ENCODE results near the gene RPL5. TPM values are rescaled to one million over a fixed set of nuclear protein-coding genes. Genes with fewer than 3 reads are reported as not detected.

The RPL5 gene
- total RNA-seq, 1 donor from 2014 or later = 1,195 TPM

GRCh38 chr1:92803140-92803887 is 28.5 kb upstream of the RPL5 start:
- H3K4me3 Mint-ChIP-seq (ENCODE audit: low read depth) = no peak overlapping the region
- H3K9me3 Mint-ChIP-seq = no peaks in the 10 kb centered on the region
- intact Hi-C loops (cut with micrococcal nuclease) = no loop called here
- DNase-seq (ENCODE audit: low spot score) = no peak
- peaks cover 21% of the 10 kb centered on the region for H3K27me3 Mint-ChIP-seq (ENCODE audit: low read depth)
- H3K36me3 Mint-ChIP-seq (ENCODE audit: low read depth) = no peaks in the 10 kb centered on the region
- no peak overlapping the region for H3K27ac Mint-ChIP-seq
- peaks cover 2% of the 10 kb centered on the region for H3K4me1 Mint-ChIP-seq (ENCODE audit: low read depth)

- peak; percentile 13 for DNase-seq (ENCODE audit: low spot score)
- peaks cover 2% of the 10 kb centered on the region for H3K4me1 Mint-ChIP-seq (ENCODE audit: low read depth)
- H3K4me3 Mint-ChIP-seq (ENCODE audit: low read depth) = no peak overlapping the region
- intact Hi-C loops (cut with micrococcal nuclease) = no loop called here
- H3K27me3 Mint-ChIP-seq (ENCODE audit: low read depth) = peaks cover 26% of the 10 kb centered on the region
- H3K9me3 Mint-ChIP-seq = no peaks in the 10 kb centered on the region
- no peak overlapping the region for H3K27ac Mint-ChIP-seq
- H3K36me3 Mint-ChIP-seq (ENCODE audit: low read depth) = no peaks in the 10 kb centered on the region
Observed at GRCh38 chr1:92804721-92805201, 27.1 kb upstream of the RPL5 start.

GRCh38 chr1:92805216-92805615 is 26.6 kb upstream of the RPL5 start:
- no peak for DNase-seq (ENCODE audit: low spot score)
- H3K27ac Mint-ChIP-seq = no peak overlapping the region
- no peaks in the 10 kb centered on the region for H3K36me3 Mint-ChIP-seq (ENCODE audit: low read depth)
- H3K4me3 Mint-ChIP-seq (ENCODE audit: low read depth) = no peak overlapping the region
- no peaks in the 10 kb centered on the region for H3K9me3 Mint-ChIP-seq
- H3K27me3 Mint-ChIP-seq (ENCODE audit: low read depth) = peaks cover 26% of the 10 kb centered on the region
- H3K4me1 Mint-ChIP-seq (ENCODE audit: low read depth) = peaks cover 2% of the 10 kb centered on the region
- intact Hi-C loops (cut with micrococcal nuclease) = no loop called here

- Mint-ChIP-seq H3K27ac (no peak overlapping the region), H3K36me3 (ENCODE audit: low read depth) (no peaks in the 10 kb centered on the region), H3K4me3 (ENCODE audit: low read depth) (no peak overlapping the region), H3K9me3 (no peaks in the 10 kb centered on the region), H3K27me3 (ENCODE audit: low read depth) (peaks cover 40% of the 10 kb centered on the region), H3K4me1 (ENCODE audit: low read depth) (peaks cover 2% of the 10 kb centered on the region)
- DNase-seq (ENCODE audit: low spot score) = no peak
- intact Hi-C loops (cut with micrococcal nuclease) = no loop called here
Observed at GRCh38 chr1:92808381-92808780, 23.5 kb upstream of the RPL5 start.

- DNase-seq (ENCODE audit: low spot score) = no peak
- peaks cover 50% of the 10 kb centered on the region for H3K27me3 Mint-ChIP-seq (ENCODE audit: low read depth)
- H3K36me3 Mint-ChIP-seq (ENCODE audit: low read depth) = no peaks in the 10 kb centered on the region
- no peaks in the 10 kb centered on the region for H3K9me3 Mint-ChIP-seq
- H3K4me1 Mint-ChIP-seq (ENCODE audit: low read depth) = no peaks in the 10 kb centered on the region
- no peak overlapping the region for H3K4me3 Mint-ChIP-seq (ENCODE audit: low read depth)
- intact Hi-C loops (cut with micrococcal nuclease) = no loop called here
- no peak overlapping the region for H3K27ac Mint-ChIP-seq
Observed at GRCh38 chr1:92816732-92817131, 15.1 kb upstream of the RPL5 start.

- peaks cover 47% of the 10 kb centered on the region for H3K27me3 Mint-ChIP-seq (ENCODE audit: low read depth)
- no peaks in the 10 kb centered on the region for H3K36me3 Mint-ChIP-seq (ENCODE audit: low read depth)
- no peaks in the 10 kb centered on the region for H3K9me3 Mint-ChIP-seq
- no peak overlapping the region for H3K27ac Mint-ChIP-seq
- H3K4me1 Mint-ChIP-seq (ENCODE audit: low read depth) = no peaks in the 10 kb centered on the region
- intact Hi-C loops (cut with micrococcal nuclease) = no loop called here
- H3K4me3 Mint-ChIP-seq (ENCODE audit: low read depth) = no peak overlapping the region
- no peak for DNase-seq (ENCODE audit: low spot score)
Observed at GRCh38 chr1:92817137-92817697, 14.6 kb upstream of the RPL5 start.

GRCh38 chr1:92817986-92818764 is 13.7 kb upstream of the RPL5 start:
- Mint-ChIP-seq H3K9me3 (no peaks in the 10 kb centered on the region), H3K4me3 (ENCODE audit: low read depth) (no peak overlapping the region), H3K4me1 (ENCODE audit: low read depth) (no peaks in the 10 kb centered on the region), H3K36me3 (ENCODE audit: low read depth) (no peaks in the 10 kb centered on the region), H3K27ac (no peak overlapping the region), H3K27me3 (ENCODE audit: low read depth) (peaks cover 40% of the 10 kb centered on the region)
- intact Hi-C loops (cut with micrococcal nuclease) = loop anchor here (1.0 kb wide), 1 partner anchor 69 kb away; no protein-coding TSS in a partner anchor
- no peak for DNase-seq (ENCODE audit: low spot score)

GRCh38 chr1:92820024-92820423 is 11.8 kb upstream of the RPL5 start:
- intact Hi-C loops (cut with micrococcal nuclease) = no loop called here
- Mint-ChIP-seq H3K4me3 (ENCODE audit: low read depth) (no peak overlapping the region), H3K36me3 (ENCODE audit: low read depth) (no peaks in the 10 kb centered on the region)

GRCh38 chr1:92820551-92820950 is 11.3 kb upstream of the RPL5 start:
- Mint-ChIP-seq H3K4me1 (ENCODE audit: low read depth) (no peaks in the 10 kb centered on the region), H3K27ac (no peak overlapping the region), H3K36me3 (ENCODE audit: low read depth) (no peaks in the 10 kb centered on the region), H3K9me3 (no peaks in the 10 kb centered on the region), H3K4me3 (ENCODE audit: low read depth) (no peak overlapping the region), H3K27me3 (ENCODE audit: low read depth) (peaks cover 31% of the 10 kb centered on the region)
- no peak for DNase-seq (ENCODE audit: low spot score)
- intact Hi-C loops (cut with micrococcal nuclease) = no loop called here

More at GRCh38 chr1:92820024-92820423, 11.8 kb upstream of the RPL5 start:
- no peaks in the 10 kb centered on the region for H3K4me1 Mint-ChIP-seq (ENCODE audit: low read depth)
- DNase-seq (ENCODE audit: low spot score) = no peak
- no peak overlapping the region for H3K27ac Mint-ChIP-seq
- peaks cover 32% of the 10 kb centered on the region for H3K27me3 Mint-ChIP-seq (ENCODE audit: low read depth)
- no peaks in the 10 kb centered on the region for H3K9me3 Mint-ChIP-seq

- intact Hi-C loops (cut with micrococcal nuclease) = no loop called here
Observed at GRCh38 chr1:92822879-92823278, 9.0 kb upstream of the RPL5 start.

GRCh38 chr1:92826792-92827191 is 5.0 kb upstream of the RPL5 start:
- peaks cover 4% of the 10 kb centered on the region for H3K4me1 Mint-ChIP-seq (ENCODE audit: low read depth)
- intact Hi-C loops (cut with micrococcal nuclease) = no loop called here
- H3K36me3 Mint-ChIP-seq (ENCODE audit: low read depth) = peaks cover under 1% of the 10 kb centered on the region
- H3K9me3 Mint-ChIP-seq = no peaks in the 10 kb centered on the region
- H3K4me3 Mint-ChIP-seq (ENCODE audit: low read depth) = no peak overlapping the region
- no peak for DNase-seq (ENCODE audit: low spot score)
- H3K27me3 Mint-ChIP-seq (ENCODE audit: low read depth) = peaks cover 4% of the 10 kb centered on the region
- no peak overlapping the region for H3K27ac Mint-ChIP-seq

More at GRCh38 chr1:92822879-92823278, 9.0 kb upstream of the RPL5 start:
- Mint-ChIP-seq H3K27ac (no peak overlapping the region), H3K9me3 (no peaks in the 10 kb centered on the region), H3K36me3 (ENCODE audit: low read depth) (no peaks in the 10 kb centered on the region), H3K4me3 (ENCODE audit: low read depth) (no peak overlapping the region), H3K27me3 (ENCODE audit: low read depth) (peaks cover 19% of the 10 kb centered on the region), H3K4me1 (ENCODE audit: low read depth) (no peaks in the 10 kb centered on the region)
- no peak for DNase-seq (ENCODE audit: low spot score)

GRCh38 chr1:92831368-92831761 is 475 bp upstream of the RPL5 start:
- Mint-ChIP-seq H3K4me3 (ENCODE audit: low read depth) (peak overlapping the region; percentile 95), H3K36me3 (ENCODE audit: low read depth) (peaks cover 46% of the 10 kb centered on the region), H3K4me1 (ENCODE audit: low read depth) (peaks cover 36% of the 10 kb centered on the region), H3K27ac (peak overlapping the region; percentile 99), H3K27me3 (ENCODE audit: low read depth) (no peaks in the 10 kb centered on the region), H3K9me3 (no peaks in the 10 kb centered on the region)
- intact Hi-C loops (cut with micrococcal nuclease) = loop anchor here (2.0 to 10.0 kb wide), 3 partner anchors 47 to 516 kb away; partner anchors contain the start of genes CCDC18, DR1, EVI5 and TMED5
- no peak for DNase-seq (ENCODE audit: low spot score)
